HG03139 (cell line): ENCODE data around the gene MAP7D2.

Experiments used
- ATAC-seq: cut with Tn5 transposase; IDR thresholded peaks from one replicate; pipeline ENCODE4 v1.9.1; 2021; ENCODE audit not compliant: unreplicated experiment

The MAP7D2 gene

GRCh38 chrX:20116087-20116576 lies 575 bp downstream of the MAP7D2 start:
- no peak for ATAC-seq

GRCh38 chrX:20112022-20112774 lies 4.5 kb downstream of the MAP7D2 start:
- ATAC-seq, result no peak

- ATAC-seq, result no peak
Measured at GRCh38 chrX:20111271-20111670, 5.4 kb downstream of the MAP7D2 start.

GRCh38 chrX:20101934-20102581 lies 14.6 kb downstream of the MAP7D2 start:
- no peak for ATAC-seq

GRCh38 chrX:20091499-20091898 lies 25.2 kb downstream of the MAP7D2 start:
- no peak for ATAC-seq

GRCh38 chrX:20089845-20090244 lies 26.9 kb downstream of the MAP7D2 start:
- ATAC-seq, result no peak

GRCh38 chrX:20080277-20080676 lies 36.4 kb downstream of the MAP7D2 start:
- ATAC-seq, result no peak

GRCh38 chrX:20071511-20072079 lies 45.1 kb downstream of the MAP7D2 start:
- no peak for ATAC-seq

GRCh38 chrX:20067709-20068561 lies 48.8 kb downstream of the MAP7D2 start:
- no peak for ATAC-seq

GRCh38 chrX:20066968-20067708 lies 49.6 kb downstream of the MAP7D2 start:
- ATAC-seq, result no peak

- ATAC-seq, result no peak
Measured at GRCh38 chrX:20063716-20064351, 52.9 kb downstream of the MAP7D2 start.

- no peak for ATAC-seq
Measured at GRCh38 chrX:20063153-20063552, 53.6 kb downstream of the MAP7D2 start.

GRCh38 chrX:20061855-20062254 lies 54.9 kb downstream of the MAP7D2 start:
- no peak for ATAC-seq

GRCh38 chrX:20060961-20061748 lies 55.6 kb downstream of the MAP7D2 start:
- ATAC-seq, result peak; percentile 61

- ATAC-seq, result no peak
Measured at GRCh38 chrX:20059467-20060128, 57.1 kb downstream of the MAP7D2 start.

- no peak for ATAC-seq
Measured at GRCh38 chrX:20057479-20057878, 59.2 kb downstream of the MAP7D2 start.

- ATAC-seq, result no peak
Measured at GRCh38 chrX:20056704-20057103, 60.0 kb downstream of the MAP7D2 start.

- ATAC-seq, result no peak
Measured at GRCh38 chrX:20053537-20053936, 63.2 kb downstream of the MAP7D2 start.

- ATAC-seq, result no peak
Measured at GRCh38 chrX:20046864-20047263, 69.8 kb downstream of the MAP7D2 start.
